ENCODE data around the gene SNAP23.

DNA sequence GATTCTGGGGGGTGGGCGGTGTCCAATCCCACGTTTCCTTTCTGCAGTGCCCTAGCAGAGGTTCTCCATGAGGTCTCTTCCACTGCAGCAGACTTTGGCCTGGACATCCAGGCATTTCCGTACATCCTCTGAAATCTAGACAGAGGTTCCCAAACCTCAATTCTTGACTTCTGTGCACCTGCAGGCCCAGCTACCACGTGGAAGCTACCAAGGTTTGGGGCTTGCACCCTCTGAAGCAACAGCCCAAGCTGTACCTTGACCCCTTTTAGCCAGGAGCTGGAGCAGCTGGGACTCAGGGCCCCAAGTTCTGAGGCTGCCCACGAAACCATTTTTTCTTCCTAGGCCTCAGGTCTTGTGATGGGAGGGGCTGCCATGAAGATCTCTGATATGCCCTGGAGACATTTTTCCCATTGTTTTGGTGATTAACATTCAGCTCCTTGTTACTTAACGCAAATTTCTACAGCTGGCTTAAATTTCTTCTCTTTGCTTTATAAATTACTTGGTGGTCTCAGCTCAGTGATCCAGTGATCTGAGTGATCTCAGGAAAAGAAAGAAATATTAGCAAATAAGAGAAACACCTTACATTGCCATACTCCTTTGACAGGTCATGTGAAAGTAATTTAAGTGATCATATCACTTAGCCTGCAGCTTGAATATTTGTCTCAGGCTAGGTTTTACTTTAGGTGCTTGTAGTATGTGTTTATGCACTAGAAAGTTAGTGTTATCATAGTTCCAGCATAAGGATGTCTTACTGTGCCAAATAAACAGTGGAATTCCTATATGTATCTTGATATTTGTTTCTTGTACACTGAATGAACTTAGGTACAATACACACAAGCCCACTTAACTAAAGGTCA lies 3.0 kb downstream of the SNAP23 start:
- TF ChIP-seq, protein P1, sequence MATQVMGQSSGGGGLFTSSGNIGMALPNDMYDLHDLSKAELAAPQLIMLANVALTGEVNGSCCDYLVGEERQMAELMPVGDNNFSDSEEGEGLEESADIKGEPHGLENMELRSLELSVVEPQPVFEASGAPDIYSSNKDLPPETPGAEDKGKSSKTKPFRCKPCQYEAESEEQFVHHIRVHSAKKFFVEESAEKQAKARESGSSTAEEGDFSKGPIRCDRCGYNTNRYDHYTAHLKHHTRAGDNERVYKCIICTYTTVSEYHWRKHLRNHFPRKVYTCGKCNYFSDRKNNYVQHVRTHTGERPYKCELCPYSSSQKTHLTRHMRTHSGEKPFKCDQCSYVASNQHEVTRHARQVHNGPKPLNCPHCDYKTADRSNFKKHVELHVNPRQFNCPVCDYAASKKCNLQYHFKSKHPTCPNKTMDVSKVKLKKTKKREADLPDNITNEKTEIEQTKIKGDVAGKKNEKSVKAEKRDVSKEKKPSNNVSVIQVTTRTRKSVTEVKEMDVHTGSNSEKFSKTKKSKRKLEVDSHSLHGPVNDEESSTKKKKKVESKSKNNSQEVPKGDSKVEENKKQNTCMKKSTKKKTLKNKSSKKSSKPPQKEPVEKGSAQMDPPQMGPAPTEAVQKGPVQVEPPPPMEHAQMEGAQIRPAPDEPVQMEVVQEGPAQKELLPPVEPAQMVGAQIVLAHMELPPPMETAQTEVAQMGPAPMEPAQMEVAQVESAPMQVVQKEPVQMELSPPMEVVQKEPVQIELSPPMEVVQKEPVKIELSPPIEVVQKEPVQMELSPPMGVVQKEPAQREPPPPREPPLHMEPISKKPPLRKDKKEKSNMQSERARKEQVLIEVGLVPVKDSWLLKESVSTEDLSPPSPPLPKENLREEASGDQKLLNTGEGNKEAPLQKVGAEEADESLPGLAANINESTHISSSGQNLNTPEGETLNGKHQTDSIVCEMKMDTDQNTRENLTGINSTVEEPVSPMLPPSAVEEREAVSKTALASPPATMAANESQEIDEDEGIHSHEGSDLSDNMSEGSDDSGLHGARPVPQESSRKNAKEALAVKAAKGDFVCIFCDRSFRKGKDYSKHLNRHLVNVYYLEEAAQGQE (IDR thresholded peaks at IDR 0.05; ENCODE audit: insufficient read depth in 1 of 2, low read depth in 2 of 2, low read length in 2 of 2), result no peak
- no peak for TF ChIP-seq SIN3A (IDR thresholded peaks at IDR 0.05; ENCODE audit: borderline replicate concordance, insufficient read depth, low read length)
